Activated naive CD4-positive, alpha-beta T cell treated with anti-CD3 and anti-CD28 coated beads, Interleukin-2, amount 10 ng/mL, durations not matched to agents 7 days and 5 days (primary cell): ENCODE data around the gene TMEM14A.
A peak's percentile ranks its signal among the peaks of the same experiment; 100 is the strongest.
"Not testable (repeated sequence)": the region's sequence is repeated elsewhere in the genome, so short reads cannot be mapped to it uniquely, and the experiment has no call there.

Experiments
- CTCF ChIA-PET: fragments of 350-600 bp; sonication (Branson Sonifier 250); formaldehyde crosslinking; loops from one replicate; lab custom pipeline; 2021; ENCODE audit warnings: antibody characterized with exemption; lab: Charles Lee
- DNase-seq: peaks from one replicate; pipeline ENCODE4 v3.0.0-alpha.2; 2020
- H3K27ac Mint-ChIP-seq: one replicate; pipeline ENCODE4 v1.8.0; 2021; ENCODE audit warnings: mild to moderate bottlenecking, moderate library complexity, mixed read lengths
- H3K27me3 Mint-ChIP-seq: one replicate; pipeline ENCODE4 v1.8.0; 2021; ENCODE audit warnings: mild to moderate bottlenecking, mixed read lengths
- H3K36me3 Mint-ChIP-seq: one replicate; pipeline ENCODE4 v1.8.0; 2021; ENCODE audit warnings: mixed read lengths
- H3K4me1 Mint-ChIP-seq: one replicate; pipeline ENCODE4 v1.8.0; 2021; ENCODE audit warnings: mixed read lengths
- H3K4me3 Mint-ChIP-seq: one replicate; pipeline ENCODE4 v1.8.0; 2021; ENCODE audit warnings: mild to moderate bottlenecking, moderate library complexity, mixed read lengths
- H3K9me3 Mint-ChIP-seq: one replicate; pipeline ENCODE4 v1.8.0; 2021; ENCODE audit warnings: mixed read lengths

TMEM14A gene

DNA sequence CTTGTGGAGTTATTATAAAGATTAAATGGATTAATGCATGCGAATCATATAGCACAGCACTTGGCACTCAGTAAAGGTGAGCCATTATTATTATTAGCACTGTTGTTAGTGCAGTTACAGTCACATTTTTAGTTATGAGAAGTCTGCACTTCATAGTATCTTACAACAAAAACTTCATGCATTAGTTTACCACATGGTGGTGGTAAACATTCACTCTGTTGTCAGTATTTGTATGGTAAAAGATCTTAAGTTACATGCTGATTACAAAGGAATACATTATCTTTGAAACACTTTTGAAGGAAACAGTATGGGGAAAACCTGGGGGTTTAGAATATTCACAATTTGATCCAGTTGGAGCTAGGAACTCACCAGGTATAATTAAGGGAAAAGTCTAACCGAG is 20.8 kb downstream of the TMEM14A start:
- H3K4me3 Mint-ChIP-seq: no peak overlapping the region
- H3K27ac Mint-ChIP-seq: no peak overlapping the region
- DNase-seq: no peak
- CTCF ChIA-PET: no interaction called here
- H3K36me3 Mint-ChIP-seq: peaks cover 1% of the 10 kb centered on the region
- no peaks in the 10 kb centered on the region for H3K9me3 Mint-ChIP-seq
- H3K27me3 Mint-ChIP-seq: peaks cover 4% of the 10 kb centered on the region
- no peaks in the 10 kb centered on the region for H3K4me1 Mint-ChIP-seq

DNA sequence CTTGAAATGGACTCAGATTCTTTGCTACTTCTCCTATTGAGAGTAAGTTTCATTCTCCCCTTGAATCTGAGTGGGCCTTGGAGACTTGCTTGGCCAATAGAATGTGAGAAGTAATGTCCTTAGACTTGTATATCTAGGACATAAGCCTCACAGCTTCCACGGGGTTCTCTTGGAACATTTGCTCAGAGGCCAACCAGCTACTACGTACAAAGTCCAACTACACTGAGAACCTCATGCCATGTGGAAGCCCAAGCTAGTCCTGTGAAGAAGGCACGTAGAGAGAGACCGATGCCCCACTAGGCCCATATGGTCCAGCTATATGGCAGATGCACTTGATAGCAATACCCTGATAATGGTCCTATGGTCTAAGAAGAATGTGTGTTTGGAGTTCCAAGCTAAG is 22.9 kb downstream of the TMEM14A start:
- Mint-ChIP-seq H3K27ac (no peak overlapping the region), H3K9me3 (no peaks in the 10 kb centered on the region), H3K36me3 (no peaks in the 10 kb centered on the region), H3K4me1 (no peaks in the 10 kb centered on the region), H3K4me3 (no peak overlapping the region), H3K27me3 (peaks cover 12% of the 10 kb centered on the region)
- no peak for DNase-seq
- CTCF ChIA-PET: no interaction called here

DNA sequence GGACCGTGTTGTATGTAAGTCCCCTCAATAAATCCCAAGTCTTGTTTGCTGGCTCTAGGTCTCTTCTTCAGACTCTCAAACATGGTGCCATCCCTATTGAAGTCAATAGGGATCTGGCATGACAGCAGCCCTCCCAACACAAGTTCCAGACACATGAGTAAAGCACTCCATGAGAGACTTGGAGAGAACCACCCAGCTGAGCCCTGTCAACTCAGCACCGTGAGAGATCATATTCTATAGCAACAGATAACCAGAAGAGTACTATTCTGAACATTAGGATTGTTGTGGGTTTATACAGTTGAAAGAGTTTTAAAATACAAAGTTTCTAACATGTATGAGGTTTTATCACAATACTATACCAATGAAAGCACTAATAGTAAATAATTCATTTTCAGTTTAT is 23.5 kb downstream of the TMEM14A start:
- H3K9me3 Mint-ChIP-seq: no peaks in the 10 kb centered on the region
- CTCF ChIA-PET: no interaction called here
- no peaks in the 10 kb centered on the region for H3K4me1 Mint-ChIP-seq
- no peaks in the 10 kb centered on the region for H3K36me3 Mint-ChIP-seq
- no peak overlapping the region for H3K27ac Mint-ChIP-seq
- peaks cover 12% of the 10 kb centered on the region for H3K27me3 Mint-ChIP-seq
- no peak for DNase-seq
- no peak overlapping the region for H3K4me3 Mint-ChIP-seq

DNA sequence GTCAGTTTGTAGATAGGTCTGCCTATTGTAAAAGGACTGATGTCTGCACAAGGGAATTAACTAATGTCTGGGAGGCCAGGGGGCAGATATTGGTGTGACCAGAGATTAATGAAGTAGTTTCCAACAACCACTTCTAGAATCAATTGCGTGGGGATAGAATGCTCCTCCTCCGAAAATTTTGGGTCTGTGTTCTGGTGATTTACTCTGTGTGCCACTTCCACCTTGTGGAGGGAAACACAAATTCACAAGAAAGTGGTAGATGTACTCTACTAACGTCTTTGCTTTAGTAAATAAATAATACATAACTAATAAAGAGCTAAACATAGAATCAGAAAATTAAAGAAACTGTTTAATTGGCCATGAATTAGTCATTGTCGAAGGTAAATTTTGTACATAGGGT is 25.5 kb downstream of the TMEM14A start:
- Mint-ChIP-seq H3K4me1 (no peaks in the 10 kb centered on the region), H3K27me3 (peaks cover 12% of the 10 kb centered on the region), H3K36me3 (no peaks in the 10 kb centered on the region), H3K27ac (no peak overlapping the region), H3K9me3 (no peaks in the 10 kb centered on the region), H3K4me3 (no peak overlapping the region)
- DNase-seq: no peak
- CTCF ChIA-PET: no interaction called here

DNA sequence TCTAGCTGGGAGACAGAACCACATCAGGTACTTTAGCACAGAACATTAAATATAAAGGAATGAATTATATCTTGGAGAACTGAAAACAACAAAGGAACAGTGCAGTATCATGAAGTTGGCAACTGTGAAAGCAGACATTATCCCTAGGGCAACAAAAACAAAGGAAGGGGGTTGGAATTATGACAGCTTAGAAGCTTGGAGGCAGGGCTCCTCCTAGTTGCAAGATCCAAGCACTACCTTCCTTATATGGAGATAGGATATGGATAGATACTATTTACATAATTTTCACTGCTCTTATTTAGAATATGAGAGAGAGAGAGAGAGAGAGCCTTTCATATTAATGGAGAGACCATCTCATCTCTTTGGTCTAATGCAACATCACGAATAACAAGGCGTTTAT is 27.0 kb downstream of the TMEM14A start:
- peaks cover 12% of the 10 kb centered on the region for H3K27me3 Mint-ChIP-seq
- CTCF ChIA-PET: no interaction called here
- no peaks in the 10 kb centered on the region for H3K36me3 Mint-ChIP-seq
- no peak overlapping the region for H3K4me3 Mint-ChIP-seq
- DNase-seq: no peak
- no peak overlapping the region for H3K27ac Mint-ChIP-seq
- H3K9me3 Mint-ChIP-seq: no peaks in the 10 kb centered on the region
- no peaks in the 10 kb centered on the region for H3K4me1 Mint-ChIP-seq

DNA sequence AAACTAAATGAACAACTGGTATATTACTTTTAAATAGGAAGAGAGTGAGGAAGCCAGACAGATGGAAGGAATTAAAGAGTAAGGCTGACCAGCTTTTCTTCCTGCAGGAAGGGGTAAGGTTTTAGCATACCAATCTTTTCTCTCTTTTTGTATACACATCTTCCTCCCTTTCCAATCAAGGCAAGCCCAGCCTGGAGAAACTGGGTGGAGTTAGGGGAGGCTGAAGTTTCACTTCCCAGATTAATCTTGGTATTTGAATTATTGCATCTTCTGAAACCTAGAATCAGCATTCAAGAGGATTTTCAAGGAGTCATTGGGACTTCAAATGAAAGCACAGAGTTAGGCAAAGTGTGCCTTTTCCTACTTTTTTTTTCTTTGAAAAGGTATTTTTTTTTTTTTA is 33.1 kb downstream of the TMEM14A start:
- H3K36me3 Mint-ChIP-seq: no peaks in the 10 kb centered on the region
- H3K27me3 Mint-ChIP-seq: peaks cover 7% of the 10 kb centered on the region
- no peak overlapping the region for H3K4me3 Mint-ChIP-seq
- no peaks in the 10 kb centered on the region for H3K4me1 Mint-ChIP-seq
- CTCF ChIA-PET: no interaction called here
- H3K9me3 Mint-ChIP-seq: peaks cover 1% of the 10 kb centered on the region
- H3K27ac Mint-ChIP-seq: no peak overlapping the region
- no peak for DNase-seq

DNA sequence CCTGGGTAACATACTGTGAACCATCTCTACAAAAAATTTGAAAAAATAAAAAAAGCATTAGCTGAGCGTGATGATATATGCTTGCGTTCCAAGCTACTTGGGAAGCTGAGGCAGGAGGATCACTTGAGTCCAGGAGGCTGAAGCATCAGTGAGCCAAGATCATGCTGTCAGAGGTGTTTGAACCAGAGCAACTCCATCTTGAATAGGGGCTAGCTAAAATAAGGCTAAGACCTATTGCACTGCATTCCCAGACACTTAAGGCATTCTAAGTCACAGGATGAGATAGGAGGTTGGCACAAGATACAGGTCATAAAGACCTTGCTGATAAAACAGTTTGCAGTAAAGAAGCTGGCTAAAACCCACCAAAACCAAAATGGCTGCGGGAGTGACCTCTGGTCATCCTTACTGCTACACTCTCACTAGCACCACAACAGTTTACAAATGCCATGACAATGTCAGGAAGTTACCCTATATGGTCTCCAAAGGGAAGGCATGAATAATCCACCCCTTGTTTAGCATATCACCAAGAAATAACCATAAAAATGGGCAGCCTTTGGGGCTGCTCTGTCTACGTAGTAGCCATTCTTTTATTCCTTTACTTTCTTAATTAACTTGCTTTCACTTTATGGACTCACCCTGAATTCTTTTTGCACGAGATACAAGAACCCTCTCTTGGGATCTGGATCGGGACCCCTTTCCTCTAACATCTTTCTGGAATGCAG is 34.0 kb downstream of the TMEM14A start:
- CTCF ChIA-PET, H3K4me1 Mint-ChIP-seq, H3K9me3 Mint-ChIP-seq, H3K4me3 Mint-ChIP-seq, H3K36me3 Mint-ChIP-seq, DNase-seq, H3K27me3 Mint-ChIP-seq: not testable (repeated sequence)
- peak overlapping the region; percentile 5 for H3K27ac Mint-ChIP-seq

DNA sequence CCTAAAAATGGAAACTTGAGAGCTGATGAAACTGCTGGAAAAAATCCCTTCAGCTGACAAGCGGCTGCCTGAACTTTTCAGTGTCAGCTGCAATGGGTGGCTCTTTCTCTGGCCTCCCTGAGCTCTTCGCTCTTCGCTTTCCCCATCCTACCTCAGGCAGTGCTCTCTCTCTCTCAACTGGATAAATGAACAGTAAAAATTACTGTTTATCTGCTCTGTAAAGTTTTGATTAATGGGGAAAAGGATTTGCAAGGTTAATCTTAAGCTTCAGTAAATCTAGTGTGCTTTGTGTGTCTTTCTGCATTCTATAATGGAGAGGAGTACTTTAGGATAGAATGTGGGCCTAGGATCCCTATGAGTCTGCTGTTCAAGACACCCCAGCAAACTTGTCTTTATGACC is 35.1 kb downstream of the TMEM14A start:
- no peak for DNase-seq
- no peaks in the 10 kb centered on the region for H3K36me3 Mint-ChIP-seq
- CTCF ChIA-PET: interaction anchor here (1.1 kb wide), 1 partner anchor 53 kb away, joined by 3 read pairs; no protein-coding TSS in a partner anchor

DNA sequence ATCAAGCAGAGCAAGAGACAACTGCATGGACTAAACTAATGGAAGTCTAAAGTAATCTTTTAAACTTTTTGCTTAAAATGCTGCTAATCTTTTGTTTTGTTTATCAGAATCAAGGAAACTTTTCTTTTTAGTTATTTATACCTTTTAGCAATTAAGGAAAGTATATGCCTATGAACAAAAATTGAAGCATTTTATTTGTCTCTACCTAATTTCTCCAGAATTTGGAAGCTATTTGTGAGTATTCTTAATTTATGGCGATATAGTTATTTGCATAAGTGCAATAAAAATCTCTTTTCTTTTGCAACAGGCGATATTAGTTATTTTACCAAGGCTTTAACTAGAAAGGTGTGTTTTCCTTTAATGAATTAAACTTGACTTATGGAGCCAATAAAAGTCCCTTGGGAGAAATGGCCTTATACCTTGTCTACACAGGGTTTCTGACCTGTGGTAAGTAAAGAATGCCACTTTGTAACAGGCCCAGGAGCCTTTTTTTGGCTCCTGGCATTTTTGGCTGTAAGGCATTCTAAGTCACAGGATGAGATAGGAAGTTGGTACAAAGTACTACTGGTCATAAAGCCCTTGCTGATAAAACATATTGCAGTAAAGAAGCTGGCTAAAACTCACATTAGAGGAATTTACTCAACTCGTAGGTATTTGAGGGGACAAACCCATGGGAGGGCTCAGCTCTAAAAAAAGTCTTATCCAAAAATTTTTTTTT is 37.2 kb downstream of the TMEM14A start:
- H3K36me3 Mint-ChIP-seq: no peaks in the 10 kb centered on the region
- no peak for DNase-seq
- CTCF ChIA-PET: no interaction called here
- peaks cover 1% of the 10 kb centered on the region for H3K9me3 Mint-ChIP-seq
- H3K4me1 Mint-ChIP-seq: no peaks in the 10 kb centered on the region
- no peak overlapping the region for H3K4me3 Mint-ChIP-seq
- H3K27ac Mint-ChIP-seq: no peak overlapping the region
- H3K27me3 Mint-ChIP-seq: peaks cover 6% of the 10 kb centered on the region

More for the DNA sequence above, 35.1 kb downstream of the TMEM14A start:
- Mint-ChIP-seq H3K27ac (no peak overlapping the region), H3K9me3 (peaks cover 1% of the 10 kb centered on the region), H3K4me3 (no peak overlapping the region), H3K4me1 (no peaks in the 10 kb centered on the region), H3K27me3 (peaks cover 7% of the 10 kb centered on the region)

DNA sequence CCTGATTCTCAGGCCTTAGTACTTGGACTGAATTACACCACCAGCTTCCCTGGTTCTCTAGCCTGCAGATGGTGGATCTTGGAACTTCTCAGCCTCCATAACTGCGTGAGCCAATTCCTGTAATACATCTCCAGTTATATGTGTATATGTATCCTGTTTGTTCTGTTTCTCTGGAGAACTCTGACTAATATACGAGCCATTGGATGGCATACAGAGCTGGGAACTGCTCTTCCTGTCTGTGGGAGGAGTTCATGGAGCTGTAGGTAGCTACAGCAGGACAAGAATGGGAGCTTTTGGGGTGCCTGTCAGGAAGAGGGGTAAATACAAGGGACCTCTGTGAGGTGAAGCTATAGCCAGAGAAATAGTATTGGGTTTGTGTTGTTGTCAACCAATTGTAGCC is 41.2 kb downstream of the TMEM14A start:
- H3K4me3 Mint-ChIP-seq: no peak overlapping the region
- H3K27ac Mint-ChIP-seq: no peak overlapping the region
- H3K9me3 Mint-ChIP-seq: peaks cover 1% of the 10 kb centered on the region
- H3K4me1 Mint-ChIP-seq: no peaks in the 10 kb centered on the region
- H3K27me3 Mint-ChIP-seq: peaks cover 10% of the 10 kb centered on the region
- CTCF ChIA-PET: interaction anchor here (1.1 kb wide), 1 partner anchor 13 kb away, joined by 3 read pairs; no protein-coding TSS in a partner anchor
- no peaks in the 10 kb centered on the region for H3K36me3 Mint-ChIP-seq
- no peak for DNase-seq

DNA sequence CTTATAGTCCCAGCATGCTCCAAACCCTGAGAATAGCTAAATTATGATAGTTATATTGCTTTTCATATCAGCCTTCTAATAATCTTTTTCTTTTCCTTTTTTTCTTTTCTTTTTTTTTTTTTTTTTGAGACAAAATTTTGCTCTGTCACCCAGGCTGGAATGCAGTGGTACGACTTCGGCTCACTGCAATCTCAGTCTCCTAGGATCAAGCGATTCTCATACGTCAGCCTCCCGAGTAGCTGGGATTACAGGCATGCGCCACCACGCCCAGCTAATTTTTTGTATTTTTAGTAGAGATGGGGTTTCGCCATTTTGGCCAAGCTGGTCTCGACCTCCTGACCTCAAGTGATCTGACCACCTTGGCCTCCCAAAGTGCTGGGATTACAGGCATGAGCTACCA is 43.8 kb downstream of the TMEM14A start:
- not testable (repeated sequence) for H3K36me3 Mint-ChIP-seq, H3K9me3 Mint-ChIP-seq, H3K27ac Mint-ChIP-seq, DNase-seq, H3K4me1 Mint-ChIP-seq, H3K4me3 Mint-ChIP-seq
- H3K27me3 Mint-ChIP-seq: peaks cover 10% of the 10 kb centered on the region
- CTCF ChIA-PET: interaction anchor here (0.6 kb wide), 1 partner anchor 75 kb away, joined by 4 read pairs; no protein-coding TSS in a partner anchor

DNA sequence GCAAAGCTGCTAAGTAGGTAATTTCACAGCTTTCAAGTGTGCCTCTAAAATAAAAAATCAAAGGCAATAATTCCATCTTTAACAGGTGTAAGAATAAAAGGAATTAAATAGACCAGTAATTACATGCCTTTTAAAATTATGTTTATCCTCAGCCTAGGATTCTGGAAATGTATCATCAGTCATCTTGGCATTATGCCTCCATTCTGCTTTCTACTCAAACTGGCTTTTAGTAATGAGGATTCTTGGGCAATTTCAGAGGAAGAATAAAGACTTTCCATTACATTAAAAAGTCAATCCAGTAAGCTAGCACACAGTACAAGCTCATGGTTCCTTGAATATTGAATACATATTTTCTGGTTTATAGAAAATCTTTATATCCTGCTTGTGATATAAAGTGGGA is 47.6 kb downstream of the TMEM14A start:
- Mint-ChIP-seq H3K4me3 (no peak overlapping the region), H3K4me1 (no peaks in the 10 kb centered on the region), H3K27me3 (peaks cover 10% of the 10 kb centered on the region)

DNA sequence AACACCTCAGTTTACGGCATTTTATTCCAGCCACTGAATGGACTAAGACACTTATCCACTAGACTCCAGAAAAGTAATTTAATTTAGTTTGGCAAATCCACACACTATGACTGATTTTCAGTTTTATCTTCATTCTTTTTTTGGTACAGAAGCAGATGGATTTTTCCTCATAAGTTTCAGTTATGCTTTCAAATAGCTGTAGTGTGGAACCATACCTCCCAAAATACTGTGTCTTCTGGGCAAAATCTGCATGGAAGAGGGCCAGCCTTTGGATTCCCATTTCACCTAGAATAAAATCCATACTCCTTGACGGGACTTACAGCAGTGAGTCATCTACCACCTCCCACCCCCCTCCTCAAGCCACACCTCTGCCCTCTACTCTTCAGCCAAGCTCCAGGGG is 49.4 kb downstream of the TMEM14A start:
- H3K36me3 Mint-ChIP-seq: no peaks in the 10 kb centered on the region
- H3K27ac Mint-ChIP-seq: no peak overlapping the region
- CTCF ChIA-PET: no interaction called here
- no peaks in the 10 kb centered on the region for H3K9me3 Mint-ChIP-seq
- DNase-seq: no peak
- H3K27me3 Mint-ChIP-seq: peaks cover 10% of the 10 kb centered on the region
- H3K4me3 Mint-ChIP-seq: no peak overlapping the region
- H3K4me1 Mint-ChIP-seq: no peaks in the 10 kb centered on the region

More for the DNA sequence above, 47.6 kb downstream of the TMEM14A start:
- no peak for DNase-seq
- Mint-ChIP-seq H3K36me3 (no peaks in the 10 kb centered on the region), H3K27ac (no peak overlapping the region), H3K9me3 (no peaks in the 10 kb centered on the region)
- CTCF ChIA-PET: no interaction called here

DNA sequence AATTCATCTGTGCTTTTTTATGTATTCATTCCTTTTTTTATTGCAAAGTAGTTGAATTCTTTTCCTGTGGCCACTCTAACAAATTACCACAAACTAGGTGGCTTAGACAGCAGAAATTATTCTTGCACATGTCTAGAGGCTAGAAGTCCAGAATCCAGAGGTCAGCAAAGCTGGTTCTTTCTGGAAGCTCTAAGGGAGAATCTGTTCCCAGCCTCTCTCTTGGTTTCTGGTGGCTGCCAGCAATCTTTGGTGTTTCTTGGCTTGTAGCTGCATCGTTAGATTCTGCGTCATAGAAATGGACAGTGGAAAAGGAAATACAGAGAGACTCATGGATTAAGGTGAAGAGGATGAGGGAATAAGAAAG is 53.1 kb downstream of the TMEM14A start:
- no peak overlapping the region for H3K27ac Mint-ChIP-seq
- H3K27me3 Mint-ChIP-seq: no peaks in the 10 kb centered on the region
- H3K9me3 Mint-ChIP-seq: no peaks in the 10 kb centered on the region
- CTCF ChIA-PET: interaction anchor here (0.6 to 1.0 kb wide), 2 partner anchors 8 to 13 kb away, joined by 3 to 4 read pairs; no protein-coding TSS in a partner anchor
- H3K4me3 Mint-ChIP-seq: no peak overlapping the region
- no peaks in the 10 kb centered on the region for H3K36me3 Mint-ChIP-seq
- no peak for DNase-seq
- no peaks in the 10 kb centered on the region for H3K4me1 Mint-ChIP-seq
